Measurements from ENCODE around the gene ERGIC3.

Gene ERGIC3

GRCh38 chr20:35598476-35598875 lies 56.6 kb downstream of the ERGIC3 start:
- no peak for DNase-seq (ENCODE audit: low read depth, low spot score)

GRCh38 chr20:35598899-35599775 lies 57.3 kb downstream of the ERGIC3 start:
- no peak for DNase-seq (ENCODE audit: low read depth, low spot score)

- DNase-seq (ENCODE audit: low read depth, low spot score): no peak
These were observed 57.9 kb downstream of the ERGIC3 start for GRCh38 chr20:35599776-35600120.

GRCh38 chr20:35600176-35600992 lies 58.5 kb downstream of the ERGIC3 start:
- DNase-seq (ENCODE audit: low read depth, low spot score): no peak

GRCh38 chr20:35600993-35601973 lies 59.4 kb downstream of the ERGIC3 start:
- DNase-seq (ENCODE audit: low read depth, low spot score): peak; percentile 88

GRCh38 chr20:35601990-35602389 lies 60.1 kb downstream of the ERGIC3 start:
- DNase-seq (ENCODE audit: low read depth, low spot score): no peak

GRCh38 chr20:35602851-35603495 lies 61.1 kb downstream of the ERGIC3 start:
- no peak for DNase-seq (ENCODE audit: low read depth, low spot score)

- DNase-seq (ENCODE audit: low read depth, low spot score): no peak
These were observed 62.0 kb downstream of the ERGIC3 start for GRCh38 chr20:35603695-35604448.

- no peak for DNase-seq (ENCODE audit: low read depth, low spot score)
These were observed 62.5 kb downstream of the ERGIC3 start for GRCh38 chr20:35604449-35604747.

- DNase-seq (ENCODE audit: low read depth, low spot score): no peak
These were observed 64.2 kb downstream of the ERGIC3 start for GRCh38 chr20:35606127-35606526.

All from astrocyte of the hippocampus (primary cell).